GM23248 (cell line): ENCODE results near the gene SUFU. TPM values are rescaled to one million over a fixed set of nuclear protein-coding genes. Genes with fewer than 3 reads are reported as not detected.

Source experiments
- DNase-seq: peaks from one replicate; pipeline ENCODE4 v3.0.0-alpha.2; 2015
- H2AFZ ChIP-seq: fragments of 200-600 bp; sonication (generic); 2 replicates; pipeline ENCODE4 v1.6.1; 2016; ENCODE audit warnings: antibody characterized with exemption
- H3F3A ChIP-seq: fragments of 200-600 bp; sonication (generic); 2 replicates; pipeline ENCODE4 v1.6.1; 2016; ENCODE audit warnings: mild to moderate bottlenecking, antibody characterized with exemption, mixed run types; ENCODE audit not compliant: insufficient read depth
- H3K27ac ChIP-seq: fragments of 200-600 bp; sonication (generic); 2 replicates; pipeline ENCODE4 v1.5.1; 2016; ENCODE audit warnings: mild to moderate bottlenecking
- H3K27me3 ChIP-seq: fragments of 200-600 bp; sonication (generic); replicated peaks from 2 replicates; pipeline ENCODE4 v1.6.1; 2016; ENCODE audit warnings: mild to moderate bottlenecking; ENCODE audit not compliant: insufficient read depth
- H3K36me3 ChIP-seq: fragments of 200-600 bp; sonication (generic); 2 replicates; pipeline ENCODE4 v1.6.1; 2016; ENCODE audit warnings: low read depth, mild to moderate bottlenecking
- H3K4me1 ChIP-seq: fragments of 200-600 bp; sonication (generic); 2 replicates; pipeline ENCODE4 v1.6.1; 2016; ENCODE audit warnings: mild to moderate bottlenecking; ENCODE audit not compliant: insufficient read depth
- H3K4me2 ChIP-seq: fragments of 200-600 bp; sonication (generic); one replicate; pipeline ENCODE4 v1.6.1; 2016; ENCODE audit warnings: mild to moderate bottlenecking; ENCODE audit not compliant: unreplicated experiment
- H3K4me3 ChIP-seq: fragments of 200-600 bp; sonication (generic); 2 replicates; pipeline ENCODE4 v1.5.1; 2016; ENCODE audit warnings: mild to moderate bottlenecking
- H3K79me2 ChIP-seq: fragments of 200-600 bp; sonication (generic); 2 replicates; pipeline ENCODE4 v1.6.1; 2016; ENCODE audit warnings: mild to moderate bottlenecking; ENCODE audit not compliant: insufficient read depth
- H3K9ac ChIP-seq: fragments of 200-600 bp; sonication (generic); 2 replicates; pipeline ENCODE4 v1.6.1; 2016; ENCODE audit warnings: mild to moderate bottlenecking
- H3K9me2 ChIP-seq: fragments of 200-600 bp; sonication (generic); 2 replicates; pipeline ENCODE4 v1.6.1; 2016; ENCODE audit warnings: mixed run types, mild to moderate bottlenecking, moderate library complexity; ENCODE audit not compliant: insufficient read depth
- H3K9me3 ChIP-seq: fragments of 200-600 bp; sonication (generic); one replicate; pipeline ENCODE4 v1.6.1; 2017; ENCODE audit warnings: low read depth
- H4K20me1 ChIP-seq: fragments of 200-600 bp; sonication (generic); 2 replicates; pipeline ENCODE4 v1.6.0; 2016; ENCODE audit not compliant: insufficient read depth
- EZH2 ChIP-seq: fragments of 200-600 bp; sonication (generic); IDR thresholded peaks from 2 replicates; pipeline ENCODE4 v1.6.1; 2018; ENCODE audit warnings: antibody characterized with exemption, mild to moderate bottlenecking; ENCODE audit not compliant: insufficient read depth, poor library complexity, severe bottlenecking
- EZH2phosphoT487 ChIP-seq: fragments of 200-600 bp; sonication (generic); IDR thresholded peaks from 2 replicates; pipeline ENCODE4 v1.6.1; 2018; ENCODE audit warnings: antibody characterized with exemption, moderate library complexity, mild to moderate bottlenecking, low read depth; ENCODE audit not compliant: insufficient read depth
- WGBS, 2 experiments: methylation state at CpG; one replicate each; pipeline ENCODE4 v1.1.6; 2015 to 2017; ENCODE audit warnings: low lambda C conversion rate in 2 of 2, low coverage in 1 of 2; ENCODE audit errors: missing lambda C conversion rate in 2 of 2; 5-methylcytosine and 5-hydroxymethylcytosine counted together
- in situ Hi-C: fragments of 300-500 bp; cut with MboI; formaldehyde crosslinking; loops from 2 replicates; pipeline ENCODE4 v1.15.0; 2020
- polyA plus RNA-seq: library from polyadenylated mRNA; unstranded; fragments of >200 nt; fragmentation: Nextera tagmentation; extraction: Ambion mirVana; gene quantifications from 2 replicates; pipeline ENCODE4 v1.2.1, GENCODE V29; 2016
- total RNA-seq: library from RNA; depleted of rRNA; stranded (reverse); fragments of >200 nt; shearing (Covaris generic); gene quantifications from 2 replicates; pipeline ENCODE4 v1.2.3, GENCODE V29; 2014

The SUFU gene
- total and polyA plus RNA-seq, 2 experiments from 2014 or later, result 3.1 to 5.0 TPM

GRCh38 chr10:102509387-102509786 lies 5.6 kb downstream of the SUFU start:
- H3K4me3 ChIP-seq, result no peak overlapping the region
- H3K4me1 ChIP-seq, result peaks cover 20% of the 10 kb centered on the region
- no peaks in the 10 kb centered on the region for H4K20me1 ChIP-seq
- H3K4me2 ChIP-seq, result peak overlapping the region; percentile 61
- peak overlapping the region; percentile 45 for H3K27ac ChIP-seq
- H3K9me3 ChIP-seq, result no peaks in the 10 kb centered on the region
- in situ Hi-C loops, result no loop called here
- peak; percentile 84 for DNase-seq
- H3F3A ChIP-seq, result peaks cover 8% of the 10 kb centered on the region; the same call in 1 of the 2 replicates
- no peak overlapping the region for H3K9ac ChIP-seq
- H3K36me3 ChIP-seq, result peaks cover 18% of the 10 kb centered on the region; the same call in 1 of the 2 replicates
- H3K27me3 ChIP-seq, result no peaks in the 10 kb centered on the region
- no peak overlapping the region for H2AFZ ChIP-seq
- TF ChIP-seq EZH2phosphoT487 (no peak), EZH2 (no peak)
- WGBS, 2 experiments, result 63 to 66% methylated on average over 2 of the region's 2 CpGs
- H3K9me2 ChIP-seq, result no peaks in the 10 kb centered on the region
- peaks cover 79% of the 10 kb centered on the region for H3K79me2 ChIP-seq

GRCh38 chr10:102511583-102512274 lies 8.0 kb downstream of the SUFU start:
- H3K9me2 ChIP-seq, result no peaks in the 10 kb centered on the region
- H3K9ac ChIP-seq, result no peak overlapping the region
- H3K9me3 ChIP-seq, result no peaks in the 10 kb centered on the region
- no peak overlapping the region for H3K4me2 ChIP-seq
- H3F3A ChIP-seq, result peaks cover 5% of the 10 kb centered on the region; the same call in 1 of the 2 replicates
- no peaks in the 10 kb centered on the region for H3K27me3 ChIP-seq
- no peak overlapping the region for H2AFZ ChIP-seq
- peaks cover 12% of the 10 kb centered on the region for H3K4me1 ChIP-seq
- WGBS, 2 experiments, result 94 to 95% methylated on average over 6 of the region's 6 CpGs
- in situ Hi-C loops, result no loop called here
- peaks cover 71% of the 10 kb centered on the region for H3K79me2 ChIP-seq
- H3K27ac ChIP-seq, result no peak overlapping the region
- TF ChIP-seq EZH2phosphoT487 (no peak), EZH2 (no peak)
- H3K36me3 ChIP-seq, result peaks cover 18% of the 10 kb centered on the region; the same call in 1 of the 2 replicates
- H4K20me1 ChIP-seq, result no peaks in the 10 kb centered on the region
- no peak for DNase-seq
- no peak overlapping the region for H3K4me3 ChIP-seq

GRCh38 chr10:102514487-102515311 lies 10.9 kb downstream of the SUFU start:
- WGBS, 2 experiments, result 37 to 38% methylated on average over 12 of the region's 12 CpGs
- no peak for TF ChIP-seq EZH2phosphoT487
- no peak for TF ChIP-seq EZH2

GRCh38 chr10:102515724-102516123 lies 12.0 kb downstream of the SUFU start:
- Histone ChIP-seq H3K27me3 (no peaks in the 10 kb centered on the region), H3K9ac (no peak overlapping the region), H3K9me3 (no peaks in the 10 kb centered on the region), H3K36me3 (peaks cover 18% of the 10 kb centered on the region; the same call in 1 of the 2 replicates), H3K4me1 (peaks cover 12% of the 10 kb centered on the region), H3K9me2 (no peaks in the 10 kb centered on the region), H4K20me1 (no peaks in the 10 kb centered on the region), H3K4me2 (no peak overlapping the region), H3K79me2 (peaks cover 65% of the 10 kb centered on the region), H2AFZ (no peak overlapping the region), H3F3A (0 out of 2 replicates have a peak, but pooled peaks cover 8% of the 10 kb centered on the region), H3K4me3 (no peak overlapping the region), H3K27ac (no peak overlapping the region)
- DNase-seq, result no peak
- WGBS, 2 experiments, result 96 to 100% methylated on average over 3 of the region's 3 CpGs
- no peak for TF ChIP-seq EZH2
- TF ChIP-seq EZH2phosphoT487, result no peak
- in situ Hi-C loops, result no loop called here

More at GRCh38 chr10:102514487-102515311, 10.9 kb downstream of the SUFU start:
- H3K9ac ChIP-seq, result no peak overlapping the region
- H3K4me2 ChIP-seq, result no peak overlapping the region
- in situ Hi-C loops, result no loop called here
- H3K9me2 ChIP-seq, result no peaks in the 10 kb centered on the region
- no peaks in the 10 kb centered on the region for H3K27me3 ChIP-seq
- H4K20me1 ChIP-seq, result no peaks in the 10 kb centered on the region
- H3K27ac ChIP-seq, result no peak overlapping the region
- H3K9me3 ChIP-seq, result no peaks in the 10 kb centered on the region
- DNase-seq, result peak; percentile 9
- H3K79me2 ChIP-seq, result peaks cover 55% of the 10 kb centered on the region
- no peak overlapping the region for H2AFZ ChIP-seq
- 0 out of 2 replicates have a peak, but pooled peaks cover 8% of the 10 kb centered on the region for H3F3A ChIP-seq
- H3K36me3 ChIP-seq, result peaks cover 18% of the 10 kb centered on the region; the same call in 1 of the 2 replicates
- no peak overlapping the region for H3K4me3 ChIP-seq
- peaks cover 16% of the 10 kb centered on the region for H3K4me1 ChIP-seq
